ENCODE data around the gene ACTN2.

GRCh38 chr1:236685917-236686814 lies at the start of gene ACTN2:
- TF ChIP-seq CTCF (IDR thresholded peaks at IDR 0.05; ENCODE audit: poor library complexity), result no peak
- no peak for TF ChIP-seq EZH2 (IDR thresholded peaks at IDR 0.05; ENCODE audit: borderline replicate concordance)
- TF ChIP-seq EZH2phosphoT487 (IDR thresholded peaks at IDR 0.05; ENCODE audit: low read depth, severe bottlenecking, unreplicated experiment), result no peak

Data from hepatocyte (in vitro differentiated cells).